Measurements from ENCODE around the gene RFC2.

The RFC2 gene

GRCh38 chr7:74185016-74185415, 69.2 kb downstream of the RFC2 start:
- DNase-seq: no peak

- DNase-seq: no peak
Observed at GRCh38 chr7:74183653-74184450, 70.3 kb downstream of the RFC2 start.

GRCh38 chr7:74183142-74183541, 71.1 kb downstream of the RFC2 start:
- DNase-seq: no peak

GRCh38 chr7:74182453-74183090, 71.6 kb downstream of the RFC2 start:
- no peak for DNase-seq

- no peak for DNase-seq
Observed at GRCh38 chr7:74181821-74182220, 72.4 kb downstream of the RFC2 start.
